Neuronal stem cell (in vitro differentiated cells): ENCODE data around the gene TMEM59.
A peak's percentile ranks its signal among the peaks of the same experiment; 100 is the strongest.

ENCODE experiments used
- DNase-seq: peaks from one replicate; pipeline ENCODE4 v3.0.0-alpha.2; 2013; ENCODE audit warnings: low spot score
- H2AFZ ChIP-seq: one replicate; pipeline ENCODE4 v1.6.1; 2013; ENCODE audit warnings: mild to moderate bottlenecking, low read length, inconsistent platforms
- H2AK5ac ChIP-seq: 2 replicates; pipeline ENCODE4 v1.6.1; 2013; ENCODE audit warnings: low read depth, mild to moderate bottlenecking, inconsistent platforms, low read length, moderate library complexity, mixed read lengths
- H2BK120ac ChIP-seq: 2 replicates; pipeline ENCODE4 v1.6.1; 2013; ENCODE audit warnings: low read depth, mild to moderate bottlenecking, inconsistent platforms, low read length, moderate library complexity, mixed read lengths
- H2BK12ac ChIP-seq: one replicate; pipeline ENCODE4 v1.6.1; 2013; ENCODE audit warnings: low read length, inconsistent platforms
- H2BK15ac ChIP-seq: 2 replicates; pipeline ENCODE4 v1.6.1; 2013; ENCODE audit warnings: mild to moderate bottlenecking, low read length, inconsistent platforms, mixed read lengths
- H2BK5ac ChIP-seq: one replicate; pipeline ENCODE4 v1.6.1; 2013; ENCODE audit warnings: inconsistent platforms, mild to moderate bottlenecking, low read length, moderate library complexity
- H3K14ac ChIP-seq: one replicate; pipeline ENCODE4 v1.6.1; 2013; ENCODE audit warnings: low read length, inconsistent platforms
- H3K18ac ChIP-seq: 2 replicates; pipeline ENCODE4 v1.6.1; 2013; ENCODE audit warnings: low read length, inconsistent platforms
- H3K23ac ChIP-seq: 2 replicates; pipeline ENCODE4 v1.6.1; 2013; ENCODE audit warnings: low read depth, mild to moderate bottlenecking, mixed read lengths, low read length, inconsistent platforms; ENCODE audit not compliant: poor library complexity
- H3K27ac ChIP-seq: replicated peaks from 3 replicates; pipeline ENCODE4 v1.5.1; 2013; ENCODE audit warnings: low read length, inconsistent platforms
- H3K27me3 ChIP-seq, 3 experiments: 2 replicates each; pipeline ENCODE4 v1.6.1; 2013; ENCODE audit warnings: low read length in 3 of 3, mild to moderate bottlenecking in 2 of 3, inconsistent platforms in 1 of 3, low read depth in 1 of 3, mixed read lengths in 1 of 3, moderate library complexity in 1 of 3; ENCODE audit not compliant: control insufficient read depth in 3 of 3, insufficient read depth in 3 of 3
- H3K36me3 ChIP-seq, 2 donors: replicated peaks in 1 of 2; 2 replicates each; pipeline ENCODE4 v1.6.1; 2013; ENCODE audit warnings: low read length in 2 of 2; ENCODE audit not compliant: control insufficient read depth in 2 of 2, insufficient read depth in 2 of 2
- H3K4ac ChIP-seq: 2 replicates; pipeline ENCODE4 v1.6.1; 2013; ENCODE audit warnings: inconsistent platforms, mild to moderate bottlenecking, low read length, moderate library complexity
- H3K4me1 ChIP-seq, 2 donors: 1 replicate in 1 of 2; 2 replicates in 1 of 2; pipeline ENCODE4 v1.6.1; 2013; ENCODE audit warnings: low read length in 2 of 2, low read depth in 1 of 2; ENCODE audit not compliant: control insufficient read depth in 2 of 2, insufficient read depth in 1 of 2
- H3K4me2 ChIP-seq: one replicate; pipeline ENCODE4 v1.6.1; 2013; ENCODE audit warnings: mild to moderate bottlenecking, low read length, inconsistent platforms; ENCODE audit not compliant: insufficient read depth, poor library complexity, severe bottlenecking
- H3K4me3 ChIP-seq, 2 donors: 2 replicates each; pipeline ENCODE4 v1.5.1; 2013; ENCODE audit warnings: low read length in 2 of 2, mild to moderate bottlenecking in 2 of 2, inconsistent platforms in 1 of 2, moderate library complexity in 1 of 2
- H3K79me1 ChIP-seq: one replicate; pipeline ENCODE4 v1.6.1; 2013; ENCODE audit warnings: low read depth, mild to moderate bottlenecking, inconsistent platforms, low read length, moderate library complexity
- H3K9ac ChIP-seq: one replicate; pipeline ENCODE4 v1.6.1; 2013; ENCODE audit warnings: mild to moderate bottlenecking, low read depth, low read length, inconsistent platforms; ENCODE audit not compliant: poor library complexity
- H3K9me3 ChIP-seq, 2 donors: replicated peaks in 1 of 2; 2 replicates each; pipeline versions ENCODE3 to v1.6.1; 2013; ENCODE audit warnings: low read length in 2 of 2, mild to moderate bottlenecking in 2 of 2, inconsistent platforms in 1 of 2, low read depth in 1 of 2, mixed read lengths in 1 of 2, moderate library complexity in 1 of 2; ENCODE audit not compliant: control insufficient read depth in 2 of 2, insufficient read depth in 1 of 2
- H4K8ac ChIP-seq: one replicate; pipeline ENCODE4 v1.6.1; 2013; ENCODE audit warnings: low read depth, mild to moderate bottlenecking, inconsistent platforms, low read length, moderate library complexity
- H4K91ac ChIP-seq: one replicate; pipeline ENCODE4 v1.6.1; 2013; ENCODE audit warnings: low read length, low read depth, mild to moderate bottlenecking, inconsistent platforms; ENCODE audit not compliant: poor library complexity
- WGBS, 2 donors: extraction: QIAGEN DNeasy Blood & Tissue Kit; methylation state at CpG; one replicate each; pipeline ENCODE4 v1.1.7; 2013; ENCODE audit warnings: missing lambda C conversion rate in 2 of 2, mixed read lengths in 1 of 2; ENCODE audit not compliant: insufficient read length in 2 of 2, insufficient replicate concordance in 1 of 2; ENCODE audit errors: extremely low coverage in 2 of 2; 5-methylcytosine and 5-hydroxymethylcytosine counted together

TMEM59 gene

DNA sequence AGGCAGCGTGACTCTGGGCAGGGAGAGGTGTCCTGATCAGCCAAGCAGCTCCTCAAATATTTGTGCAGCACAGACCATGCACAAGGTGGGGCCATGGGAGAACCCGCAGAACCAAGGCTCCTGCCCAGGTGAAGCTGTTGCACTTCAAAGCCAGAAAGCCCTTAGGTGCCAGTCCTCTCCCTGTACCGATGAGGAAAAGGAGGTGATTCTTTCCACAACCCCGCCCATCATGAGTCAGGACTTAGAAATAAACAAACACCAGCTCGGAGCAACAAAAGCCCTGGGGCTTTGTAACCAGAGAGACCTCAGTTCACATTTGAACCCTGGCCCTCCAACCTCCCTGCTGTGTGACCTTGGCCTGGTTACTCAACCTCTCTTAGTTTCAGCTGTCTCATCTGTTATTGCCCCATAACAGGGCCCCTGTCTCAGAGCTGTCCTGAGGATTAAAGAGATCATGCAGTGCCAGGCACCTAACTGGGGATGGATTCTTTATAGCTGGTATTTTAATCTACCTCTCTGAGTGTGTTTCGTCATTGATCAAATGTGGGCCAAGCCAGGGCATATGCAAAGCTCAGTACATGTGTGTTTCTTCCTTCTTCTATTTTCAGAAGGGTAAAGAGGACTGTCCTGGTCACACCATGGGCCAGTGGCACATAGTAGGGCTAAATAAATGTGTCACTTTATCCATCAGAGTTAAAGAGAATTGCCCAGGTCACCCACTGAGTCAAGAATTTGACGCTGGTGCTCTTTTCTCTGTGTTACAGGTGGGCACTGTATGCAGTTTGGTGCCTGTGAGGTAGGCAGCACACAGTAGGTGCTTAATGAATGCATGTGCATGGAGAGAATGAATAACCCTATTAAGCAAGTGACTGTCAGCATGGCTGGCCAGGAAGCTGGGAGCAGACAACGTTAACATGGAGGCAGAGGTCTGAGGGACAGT, 36.4 kb downstream of the TMEM59 start:
- Histone ChIP-seq H4K91ac (no peak overlapping the region), H2AFZ (no peak overlapping the region), H3K14ac (no peak overlapping the region), H2BK12ac (no peak overlapping the region), H3K79me1 (no peaks in the 10 kb centered on the region), H2AK5ac (no peak overlapping the region), H3K9ac (no peak overlapping the region), H2BK15ac (no peak overlapping the region), H3K4ac (no peak overlapping the region), H3K18ac (no peak overlapping the region), H3K9me3 (no peaks in the 10 kb centered on the region), H3K4me3 (peak overlapping the region in 1 of 2 donors; percentile 45), H3K4me1 (peaks cover 0 to 1% of the 10 kb centered on the region in 2 donors), H2BK120ac (no peak overlapping the region), H3K23ac (no peak overlapping the region), H3K36me3 (no peaks in the 10 kb centered on the region), H3K4me2 (no peak overlapping the region), H3K27ac (no peak overlapping the region), H4K8ac (no peak overlapping the region), H2BK5ac (no peak overlapping the region), H3K27me3 (peaks cover 0 to 52% (median 0%) of the 10 kb centered on the region in 3 experiments)
- no CpG with 5 or more reads among the region's 8 CpGs for WGBS, 2 donors
- DNase-seq, result no peak

DNA sequence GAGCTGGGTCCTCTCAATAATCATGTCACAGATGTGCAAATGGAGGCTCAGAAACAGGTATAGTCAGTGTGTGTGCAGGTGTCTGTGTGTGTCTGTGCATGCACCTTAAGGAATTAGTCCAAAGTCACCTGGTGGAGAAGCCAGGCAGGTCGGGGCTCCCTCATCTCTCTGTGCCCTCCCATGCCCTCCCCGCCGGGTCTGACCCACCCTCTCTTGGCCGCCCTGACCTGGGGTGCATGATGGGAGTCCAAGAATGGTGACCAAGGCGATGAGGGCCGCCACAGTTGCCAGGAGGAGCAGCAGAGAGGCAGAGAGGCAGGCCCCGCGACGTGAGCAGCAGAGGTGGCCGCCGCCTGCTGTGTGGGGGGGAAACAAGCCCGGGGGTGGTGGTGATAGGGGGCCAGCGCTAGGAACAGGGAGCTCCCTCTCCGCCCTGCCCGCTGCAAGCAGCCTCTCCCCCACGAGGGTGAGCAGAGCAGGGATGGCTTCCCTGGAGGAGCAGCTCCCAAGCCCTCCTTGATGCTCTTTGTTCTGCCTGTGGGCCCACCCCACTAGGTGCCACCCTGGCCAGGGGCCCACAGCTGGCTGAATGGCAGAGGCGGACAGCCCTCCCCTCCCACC, 38.9 kb downstream of the TMEM59 start:
- Histone ChIP-seq H3K4me2 (no peak overlapping the region), H3K79me1 (no peaks in the 10 kb centered on the region), H3K27ac (no peak overlapping the region), H3K23ac (peak overlapping the region; percentile 69), H3K4me1 (peaks cover 0 to 1% of the 10 kb centered on the region in 2 donors), H2BK120ac (no peak overlapping the region), H2AFZ (peak overlapping the region; percentile 36), H2AK5ac (no peak overlapping the region), H2BK15ac (peak overlapping the region; percentile 22), H3K4me3 (no peak overlapping the region), H4K91ac (no peak overlapping the region), H2BK12ac (no peak overlapping the region), H3K14ac (no peak overlapping the region), H3K18ac (peak overlapping the region; percentile 81), H3K9me3 (no peaks in the 10 kb centered on the region), H3K27me3 (peaks cover 0 to 53% (median 0%) of the 10 kb centered on the region in 3 experiments), H3K9ac (peak overlapping the region; percentile 50), H4K8ac (no peak overlapping the region), H3K36me3 (no peaks in the 10 kb centered on the region), H2BK5ac (no peak overlapping the region), H3K4ac (no peak overlapping the region)
- WGBS, 2 donors, result no CpG with 5 or more reads among the region's 17 CpGs
- no peak for DNase-seq

DNA sequence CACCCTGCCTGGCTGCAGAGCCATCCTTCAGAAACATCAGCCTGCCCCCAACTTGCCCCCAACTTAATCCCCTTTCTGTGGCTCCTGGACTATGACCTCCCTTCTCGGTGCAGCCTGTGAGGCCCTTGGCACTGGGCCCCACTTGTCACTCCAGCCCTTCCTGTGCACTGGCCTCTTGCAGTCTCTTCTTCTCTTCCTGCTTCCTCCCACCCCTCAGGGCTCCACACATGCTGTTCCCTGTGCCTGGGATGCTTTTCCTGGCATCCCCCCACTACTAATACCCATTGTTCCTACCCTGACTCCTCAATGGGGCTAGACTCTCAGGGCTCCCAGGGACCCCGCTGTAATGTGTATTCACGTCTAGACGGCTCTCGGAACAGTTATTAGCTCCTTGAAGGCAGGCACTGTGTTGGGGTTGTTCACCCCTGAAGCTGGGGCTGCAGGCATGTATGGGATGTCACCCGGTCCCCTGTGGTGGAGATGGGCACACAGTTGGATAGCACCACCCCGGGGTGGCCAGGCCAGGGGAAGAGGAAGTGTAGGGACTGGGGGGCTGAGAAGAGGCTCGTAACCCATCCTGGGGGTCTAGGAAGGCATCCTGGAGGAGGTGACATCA, 39.5 kb downstream of the TMEM59 start:
- H2BK5ac ChIP-seq, result no peak overlapping the region
- H3K4me3 ChIP-seq, result no peak overlapping the region
- H3K9ac ChIP-seq, result peak overlapping the region; percentile 47
- WGBS, 2 donors, result no CpG with 5 or more reads among the region's 8 CpGs
- H2BK12ac ChIP-seq, result no peak overlapping the region
- no peak overlapping the region for H3K4ac ChIP-seq
- H3K4me1 ChIP-seq, result peaks cover 0 to 1% of the 10 kb centered on the region in 2 donors
- peak overlapping the region; percentile 82 for H3K23ac ChIP-seq
- peak overlapping the region; percentile 13 for H2AK5ac ChIP-seq
- no peak overlapping the region for H2BK120ac ChIP-seq
- peaks cover 0 to 47% (median 0%) of the 10 kb centered on the region in 3 experiments for H3K27me3 ChIP-seq
- no peak overlapping the region for H3K18ac ChIP-seq
- peak overlapping the region; percentile 11 for H3K14ac ChIP-seq
- no peak overlapping the region for H4K91ac ChIP-seq
- H2BK15ac ChIP-seq, result no peak overlapping the region
- H3K79me1 ChIP-seq, result no peaks in the 10 kb centered on the region
- H3K4me2 ChIP-seq, result no peak overlapping the region
- no peak overlapping the region for H4K8ac ChIP-seq
- no peaks in the 10 kb centered on the region for H3K36me3 ChIP-seq
- H3K9me3 ChIP-seq, result no peaks in the 10 kb centered on the region
- H2AFZ ChIP-seq, result no peak overlapping the region
- H3K27ac ChIP-seq, result no peak overlapping the region
- no peak for DNase-seq

DNA sequence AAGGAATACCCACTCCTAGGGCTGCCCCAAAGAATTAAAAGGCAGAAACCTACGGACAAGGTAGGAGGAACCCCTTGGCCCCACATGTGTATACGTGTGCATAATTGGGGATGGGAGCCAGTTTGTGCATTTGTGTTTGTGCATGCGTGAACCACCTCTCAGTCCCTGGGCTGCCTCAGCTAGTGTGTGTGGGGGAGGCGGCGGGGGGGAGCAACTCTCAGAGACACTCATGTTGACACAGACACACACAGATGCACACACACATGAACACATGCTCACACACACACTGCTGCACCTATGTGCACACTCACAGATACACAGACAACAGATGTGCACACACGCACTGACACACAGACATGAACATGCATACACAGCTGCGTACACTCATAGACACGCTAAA, 40.1 kb downstream of the TMEM59 start:
- Histone ChIP-seq H2BK12ac (peak overlapping the region; percentile 35), H3K18ac (peak overlapping the region; percentile 40), H3K4me2 (no peak overlapping the region), H2BK5ac (no peak overlapping the region), H3K14ac (peak overlapping the region; percentile 73), H3K36me3 (no peaks in the 10 kb centered on the region), H3K4ac (no peak overlapping the region), H4K91ac (no peak overlapping the region), H3K79me1 (no peaks in the 10 kb centered on the region), H3K4me1 (peaks cover 0 to 1% of the 10 kb centered on the region in 2 donors), H2BK120ac (no peak overlapping the region), H2BK15ac (no peak overlapping the region), H2AK5ac (peak overlapping the region; percentile 13), H3K27me3 (peaks cover 0 to 43% (median 0%) of the 10 kb centered on the region in 3 experiments), H3K27ac (no peak overlapping the region), H4K8ac (no peak overlapping the region), H3K9me3 (no peaks in the 10 kb centered on the region), H2AFZ (no peak overlapping the region), H3K9ac (no peak overlapping the region), H3K4me3 (no peak overlapping the region), H3K23ac (peak overlapping the region; percentile 82)
- no CpG with 5 or more reads among the region's 8 CpGs for WGBS, 2 donors
- no peak for DNase-seq
